Measurements from ENCODE around the gene PIGX.

The PIGX gene

DNA sequence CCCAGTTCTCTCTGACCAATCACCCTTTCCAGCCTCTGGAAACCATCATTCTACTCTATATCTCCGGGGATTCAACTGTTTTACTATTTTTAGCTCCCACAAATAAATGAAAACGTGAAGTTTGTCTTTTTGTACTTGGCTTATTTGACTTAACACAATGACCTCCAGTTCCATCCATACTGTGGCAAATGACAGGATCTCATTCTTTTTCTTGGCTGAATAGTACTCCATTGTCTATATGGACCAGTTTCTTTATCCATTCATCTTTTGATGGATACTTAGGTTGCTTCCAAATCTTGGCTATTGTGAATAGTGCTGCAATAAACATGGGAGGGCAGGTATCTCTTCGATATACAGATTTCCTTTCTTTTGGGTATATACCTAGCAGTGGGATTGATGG, 38.5 kb upstream of the PIGX start:
- no peak for DNase-seq (ENCODE audit: low spot score)
- in situ Hi-C loops (cut with MboI; ENCODE audit: low pct_unique_long_range_greater_than_20kb, low sequenced_read_pairs, unreplicated experiment): no loop called here
- no peak for TF ChIP-seq CTCF (IDR thresholded peaks at IDR 0.05; ENCODE audit: extremely low read depth, insufficient read depth, missing control alignments)

- no peak for TF ChIP-seq CTCF (IDR thresholded peaks at IDR 0.05; ENCODE audit: extremely low read depth, insufficient read depth, missing control alignments)
- in situ Hi-C loops (cut with MboI; ENCODE audit: low pct_unique_long_range_greater_than_20kb, low sequenced_read_pairs, unreplicated experiment): no loop called here
- DNase-seq (ENCODE audit: low spot score): no peak
These were observed 34.8 kb upstream of the PIGX start for GRCh38 chr3:196677353-196677752.

DNA sequence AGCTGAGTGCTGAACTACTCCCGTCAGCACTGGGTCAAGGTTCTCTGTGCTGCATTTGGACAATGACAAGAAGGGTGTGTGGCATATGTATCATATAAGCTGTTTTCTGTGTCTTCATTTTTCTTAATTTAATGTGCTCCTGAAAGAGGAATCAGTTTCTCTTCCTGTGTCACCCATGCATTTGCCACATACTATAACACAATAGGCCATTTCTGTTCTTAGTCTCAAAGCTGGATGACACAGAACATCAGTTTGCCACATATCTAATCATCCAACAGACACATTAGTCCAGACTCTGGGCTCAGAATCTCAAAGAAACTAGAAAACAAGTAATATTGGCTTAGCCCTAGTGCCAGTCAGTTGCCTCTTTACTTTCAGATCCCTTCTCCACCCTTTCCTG, 34.2 kb upstream of the PIGX start:
- no peak for DNase-seq (ENCODE audit: low spot score)
- TF ChIP-seq CTCF (IDR thresholded peaks at IDR 0.05; ENCODE audit: extremely low read depth, insufficient read depth, missing control alignments): no peak
- in situ Hi-C loops (cut with MboI; ENCODE audit: low pct_unique_long_range_greater_than_20kb, low sequenced_read_pairs, unreplicated experiment): no loop called here

GRCh38 chr3:196684548-196685407, 27.4 kb upstream of the PIGX start:
- in situ Hi-C loops (cut with MboI; ENCODE audit: low pct_unique_long_range_greater_than_20kb, low sequenced_read_pairs, unreplicated experiment): loop anchor here (10.0 kb wide), 1 partner anchor 70 kb away; no protein-coding TSS in a partner anchor
- peak; percentile 84 for DNase-seq (ENCODE audit: low spot score)
- TF ChIP-seq CTCF (IDR thresholded peaks at IDR 0.05; ENCODE audit: extremely low read depth, insufficient read depth, missing control alignments): peak; percentile 68

DNA sequence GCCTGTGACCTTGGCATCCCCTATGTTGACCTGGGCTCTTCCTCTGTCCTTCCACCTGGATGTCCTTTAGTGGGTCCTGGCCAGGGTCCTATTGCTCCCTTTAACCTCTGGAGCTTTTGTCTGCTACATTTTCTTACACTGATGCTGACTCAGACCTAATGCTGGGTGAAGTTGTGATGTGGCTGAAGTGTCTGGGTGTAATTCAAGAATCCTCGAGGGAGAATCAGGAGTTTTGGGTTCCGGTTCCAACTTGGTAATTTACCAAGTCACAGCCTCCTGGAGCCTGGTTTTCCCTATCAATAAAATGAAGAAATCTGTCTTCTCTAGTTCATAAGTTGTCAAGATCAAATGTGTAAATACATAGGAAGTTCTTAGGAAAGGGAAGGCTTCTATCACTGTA, 25.7 kb upstream of the PIGX start:
- in situ Hi-C loops (cut with MboI; ENCODE audit: low pct_unique_long_range_greater_than_20kb, low sequenced_read_pairs, unreplicated experiment): loop anchor here (10.0 kb wide), 1 partner anchor 72 kb away; no protein-coding TSS in a partner anchor
- TF ChIP-seq CTCF (IDR thresholded peaks at IDR 0.05; ENCODE audit: extremely low read depth, insufficient read depth, missing control alignments): no peak
- no peak for DNase-seq (ENCODE audit: low spot score)

GRCh38 chr3:196688349-196688748, 23.8 kb upstream of the PIGX start:
- DNase-seq (ENCODE audit: low spot score): no peak
- in situ Hi-C loops (cut with MboI; ENCODE audit: low pct_unique_long_range_greater_than_20kb, low sequenced_read_pairs, unreplicated experiment): loop anchor here (10.0 kb wide), 1 partner anchor 74 kb away; no protein-coding TSS in a partner anchor
- TF ChIP-seq CTCF (IDR thresholded peaks at IDR 0.05; ENCODE audit: extremely low read depth, insufficient read depth, missing control alignments): no peak

All from GM13977 (cell line).